Measurements from ENCODE around the gene KAT8.

DNA sequence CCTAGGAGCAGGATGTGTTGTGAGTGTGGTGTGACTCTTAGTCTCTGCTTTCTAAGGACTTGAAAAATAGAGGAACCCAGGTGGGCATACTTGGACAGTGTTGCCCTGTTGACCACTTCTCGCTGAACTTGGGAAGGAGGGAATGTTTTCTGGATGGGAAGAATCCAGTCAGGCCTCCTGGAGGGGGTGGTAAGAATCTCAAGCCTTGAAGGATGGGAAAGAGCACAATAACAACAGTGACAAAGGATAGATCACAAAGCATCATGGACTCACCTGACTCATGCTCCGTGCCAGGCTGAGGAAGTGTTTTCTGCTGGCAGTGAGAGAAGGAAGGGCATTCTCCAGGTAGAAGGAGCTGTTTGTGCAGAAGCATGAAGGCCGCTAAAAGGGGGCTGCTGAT is 8.4 kb downstream of the KAT8 start:
- TF ChIP-seq, protein P1, sequence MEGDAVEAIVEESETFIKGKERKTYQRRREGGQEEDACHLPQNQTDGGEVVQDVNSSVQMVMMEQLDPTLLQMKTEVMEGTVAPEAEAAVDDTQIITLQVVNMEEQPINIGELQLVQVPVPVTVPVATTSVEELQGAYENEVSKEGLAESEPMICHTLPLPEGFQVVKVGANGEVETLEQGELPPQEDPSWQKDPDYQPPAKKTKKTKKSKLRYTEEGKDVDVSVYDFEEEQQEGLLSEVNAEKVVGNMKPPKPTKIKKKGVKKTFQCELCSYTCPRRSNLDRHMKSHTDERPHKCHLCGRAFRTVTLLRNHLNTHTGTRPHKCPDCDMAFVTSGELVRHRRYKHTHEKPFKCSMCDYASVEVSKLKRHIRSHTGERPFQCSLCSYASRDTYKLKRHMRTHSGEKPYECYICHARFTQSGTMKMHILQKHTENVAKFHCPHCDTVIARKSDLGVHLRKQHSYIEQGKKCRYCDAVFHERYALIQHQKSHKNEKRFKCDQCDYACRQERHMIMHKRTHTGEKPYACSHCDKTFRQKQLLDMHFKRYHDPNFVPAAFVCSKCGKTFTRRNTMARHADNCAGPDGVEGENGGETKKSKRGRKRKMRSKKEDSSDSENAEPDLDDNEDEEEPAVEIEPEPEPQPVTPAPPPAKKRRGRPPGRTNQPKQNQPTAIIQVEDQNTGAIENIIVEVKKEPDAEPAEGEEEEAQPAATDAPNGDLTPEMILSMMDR (conservative IDR thresholded peaks at IDR 0.05; ENCODE audit: low read depth, low read length) = no peak
- TF ChIP-seq EZH2 (IDR thresholded peaks at IDR 0.05; ENCODE audit: low read length, unreplicated experiment) = no peak

All from PC-3 (cell line).